ENCODE data around the gene LCE3E.

The LCE3E gene

GRCh38 chr1:152566681-152567080 lies at the start of gene LCE3E:
Gene LCE3E, minus strand, starts transcription at chr1:152566780. Its CDS starts 572 bp downstream, at chr1:152566208.
- Histone ChIP-seq H3K4me3 (ENCODE audit: low read depth in 1 of 2, low read length in 1 of 2) (no peak within 1 kb of the TSS), H3K36me3 (no peaks in the 10 kb centered on the region), H3K27ac (no peak within 1 kb of the TSS), H3K27me3 (no peaks in the 10 kb centered on the region), H3K9me3 (no peaks in the 10 kb centered on the region), H3K4me1 (ENCODE audit: control insufficient read depth in 1 of 2, insufficient read depth in 1 of 2, low read depth in 1 of 2, low read length in 1 of 2) (no peaks in the 10 kb centered on the region)
- TF ChIP-seq, protein P1, sequence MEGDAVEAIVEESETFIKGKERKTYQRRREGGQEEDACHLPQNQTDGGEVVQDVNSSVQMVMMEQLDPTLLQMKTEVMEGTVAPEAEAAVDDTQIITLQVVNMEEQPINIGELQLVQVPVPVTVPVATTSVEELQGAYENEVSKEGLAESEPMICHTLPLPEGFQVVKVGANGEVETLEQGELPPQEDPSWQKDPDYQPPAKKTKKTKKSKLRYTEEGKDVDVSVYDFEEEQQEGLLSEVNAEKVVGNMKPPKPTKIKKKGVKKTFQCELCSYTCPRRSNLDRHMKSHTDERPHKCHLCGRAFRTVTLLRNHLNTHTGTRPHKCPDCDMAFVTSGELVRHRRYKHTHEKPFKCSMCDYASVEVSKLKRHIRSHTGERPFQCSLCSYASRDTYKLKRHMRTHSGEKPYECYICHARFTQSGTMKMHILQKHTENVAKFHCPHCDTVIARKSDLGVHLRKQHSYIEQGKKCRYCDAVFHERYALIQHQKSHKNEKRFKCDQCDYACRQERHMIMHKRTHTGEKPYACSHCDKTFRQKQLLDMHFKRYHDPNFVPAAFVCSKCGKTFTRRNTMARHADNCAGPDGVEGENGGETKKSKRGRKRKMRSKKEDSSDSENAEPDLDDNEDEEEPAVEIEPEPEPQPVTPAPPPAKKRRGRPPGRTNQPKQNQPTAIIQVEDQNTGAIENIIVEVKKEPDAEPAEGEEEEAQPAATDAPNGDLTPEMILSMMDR (IDR thresholded peaks at IDR 0.05): no peak

GRCh38 chr1:152613511-152613910 lies 46.9 kb upstream of the LCE3E start, which contains the start of gene LCE3B:
Gene LCE3B, plus strand, starts transcription at chr1:152613811. Its CDS starts 0 bp downstream, at chr1:152613811.
- Histone ChIP-seq H3K9me3 (no peaks in the 10 kb centered on the region), H3K4me3 (ENCODE audit: low read depth in 1 of 2, low read length in 1 of 2) (no peak within 1 kb of the TSS), H3K27me3 (no peaks in the 10 kb centered on the region), H3K36me3 (no peaks in the 10 kb centered on the region), H3K27ac (no peak within 1 kb of the TSS), H3K4me1 (ENCODE audit: control insufficient read depth in 1 of 2, insufficient read depth in 1 of 2, low read depth in 1 of 2, low read length in 1 of 2) (no peaks in the 10 kb centered on the region)
- TF ChIP-seq, protein P1 (IDR thresholded peaks at IDR 0.05): no peak

DNA sequence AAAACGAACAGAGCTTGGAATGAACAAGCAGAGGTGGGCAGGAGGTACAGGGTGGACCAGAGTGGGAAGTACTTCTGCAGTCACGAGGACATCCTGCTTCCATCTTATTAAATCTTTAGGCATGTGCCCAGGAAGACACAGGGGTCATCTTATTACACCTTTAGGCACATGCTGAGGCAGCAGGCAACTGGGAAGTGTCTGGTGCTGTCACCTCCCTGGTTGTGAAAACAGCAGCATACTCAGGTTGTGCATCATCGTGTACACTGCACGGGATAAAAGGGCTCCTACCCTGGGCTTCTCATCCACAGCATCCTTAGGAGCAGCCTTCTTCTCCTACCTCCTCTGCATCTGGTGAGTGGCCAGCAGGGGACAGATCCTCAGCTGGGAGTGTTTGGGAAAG lies 33.4 kb upstream of the LCE3E start, which contains the start of gene LCE3C:
LCE3C (plus strand) TSS at position 301 of the 400 bp plus-strand sequence. CDS start 498 bp downstream, outside the sequence.
- no peaks in the 10 kb centered on the region for H3K4me1 ChIP-seq (ENCODE audit: control insufficient read depth in 1 of 2, insufficient read depth in 1 of 2, low read depth in 1 of 2, low read length in 1 of 2)
- TF ChIP-seq, protein P1 (IDR thresholded peaks at IDR 0.05): no peak
- H3K27ac ChIP-seq: no peak within 1 kb of the TSS
- H3K27me3 ChIP-seq: no peaks in the 10 kb centered on the region
- no peak within 1 kb of the TSS for H3K4me3 ChIP-seq (ENCODE audit: low read depth in 1 of 2, low read length in 1 of 2)
- H3K9me3 ChIP-seq: no peaks in the 10 kb centered on the region
- no peaks in the 10 kb centered on the region for H3K36me3 ChIP-seq

DNA sequence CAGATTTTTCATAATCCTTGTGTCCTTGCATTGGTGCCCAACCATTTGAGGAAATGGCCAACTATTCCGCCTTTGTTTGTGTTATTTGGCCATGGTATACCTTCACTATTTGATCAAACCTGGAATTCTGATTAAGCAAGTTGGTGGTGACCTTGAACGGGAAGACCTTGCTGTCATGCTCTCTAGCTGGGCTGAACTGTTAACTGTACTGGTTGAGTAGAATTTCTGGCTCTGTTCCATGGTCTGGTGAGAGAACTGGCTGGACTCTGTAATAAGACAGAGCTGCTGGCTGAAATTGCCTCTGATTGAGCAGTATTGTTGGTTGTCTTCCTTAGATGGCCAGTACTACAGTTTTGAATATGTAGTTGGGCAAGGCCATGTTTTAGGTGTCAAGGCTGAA lies 30.4 kb upstream of the LCE3E start:
- H3K27me3 ChIP-seq: no peaks in the 10 kb centered on the region

DNA sequence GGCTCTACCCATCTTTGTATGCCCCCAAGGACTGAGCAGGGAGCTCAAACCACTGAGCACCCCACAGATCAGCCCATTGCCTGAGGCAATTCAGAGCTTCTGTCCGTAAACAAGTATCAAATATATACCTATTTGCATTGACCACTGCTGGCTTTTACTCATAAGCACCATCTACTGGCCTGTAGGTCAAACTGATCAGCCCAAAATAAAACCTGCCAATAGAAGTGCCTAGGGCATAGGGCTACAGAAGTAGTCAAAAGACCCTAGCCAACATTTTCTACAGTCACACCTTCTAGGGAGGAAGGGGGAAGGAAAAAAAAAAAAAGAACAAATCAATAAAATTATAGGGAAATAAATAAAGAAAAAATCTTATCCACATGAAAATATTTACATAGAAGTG lies 19.0 kb upstream of the LCE3E start:
- Histone ChIP-seq H3K4me1 (ENCODE audit: control insufficient read depth in 1 of 2, insufficient read depth in 1 of 2, low read depth in 1 of 2, low read length in 1 of 2) (no peaks in the 10 kb centered on the region), H3K9me3 (no peaks in the 10 kb centered on the region), H3K27me3 (no peaks in the 10 kb centered on the region), H3K4me3 (ENCODE audit: low read depth in 1 of 2, low read length in 1 of 2) (no peak overlapping the region), H3K36me3 (no peaks in the 10 kb centered on the region), H3K27ac (no peak overlapping the region)
- TF ChIP-seq, protein P1 (IDR thresholded peaks at IDR 0.05): no peak

More for the DNA sequence above, 30.4 kb upstream of the LCE3E start:
- no peak overlapping the region for H3K27ac ChIP-seq
- no peak overlapping the region for H3K4me3 ChIP-seq (ENCODE audit: low read depth in 1 of 2, low read length in 1 of 2)
- TF ChIP-seq, protein P1 (IDR thresholded peaks at IDR 0.05): no peak
- no peaks in the 10 kb centered on the region for H3K4me1 ChIP-seq (ENCODE audit: control insufficient read depth in 1 of 2, insufficient read depth in 1 of 2, low read depth in 1 of 2, low read length in 1 of 2)
- no peaks in the 10 kb centered on the region for H3K9me3 ChIP-seq
- no peaks in the 10 kb centered on the region for H3K36me3 ChIP-seq

All from neutrophil (primary cell).